HCT116 (cell line): ENCODE results near the gene ASXL2. TPM values are rescaled to one million over a fixed set of nuclear protein-coding genes. Genes with fewer than 3 reads are reported as not detected.

Experiments used
- ATAC-seq: fragments of 200-7000 bp; cut with Tn5 transposase; 2 replicates; pipeline ENCODE4 v1.9.1; 2020; ENCODE audit warnings: mild to moderate bottlenecking, moderate library complexity
- BruUV-seq: library from RNA; stranded (reverse); fragments of 400-500 nt; replicated peaks from 2 replicates; lab custom pipeline; 2021; lab: Mats Ljungman, UMichigan
- CTCF ChIA-PET: fragments of 300-600 bp; sonication (Branson Sonifier 250); formaldehyde crosslinking; loops from one replicate; lab custom pipeline; 2021; ENCODE audit warnings: antibody characterized with exemption; lab: Charles Lee
- POLR2A ChIA-PET: fragments of 300-600, 350-600 bp; sonication (Branson Sonifier 250); formaldehyde crosslinking; loops from one replicate; lab custom pipeline; 2021; ENCODE audit warnings: antibody characterized with exemption; lab: Charles Lee
- RAD21 ChIA-PET, 2 experiments: fragments of 300-600 bp; sonication (Branson Sonifier 250); formaldehyde crosslinking; loops; one replicate each; lab custom pipeline; 2023; ENCODE audit warnings: low total read pairs in 2 of 2; ENCODE audit not compliant: uncharacterized antibody in 2 of 2, unreplicated experiment in 2 of 2, low non-redundant PET in 1 of 2; lab: Charles Lee
- DNase-seq: peaks from one replicate; pipeline ENCODE4 v3.0.0-alpha.2; 2010; ENCODE audit warnings: low read depth, low spot score
- H2AFZ ChIP-seq: fragments of 200-600 bp; shearing (Covaris generic), sonication (generic); 2 replicates; pipeline ENCODE4 v1.6.1; 2017; ENCODE audit warnings: low read depth, mixed run types, mixed read lengths, antibody characterized with exemption, low read length; ENCODE audit not compliant: poor library complexity, severe bottlenecking
- H3K27ac ChIP-seq: 2 replicates; pipeline ENCODE4 v1.5.1; 2012; ENCODE audit warnings: low read depth, low read length
- H3K27me3 ChIP-seq: fragments of 200-600 bp; sonication (generic); 2 replicates; pipeline ENCODE4 v1.6.1; 2016; ENCODE audit warnings: mixed run types, low read length, mixed read lengths; ENCODE audit not compliant: insufficient read depth
- H3K36me3 ChIP-seq, 2 experiments: fragments of 200-500 bp in 1 of 2; fragments of 200-600 bp in 1 of 2; sonication (Bioruptor generic) in 1 of 2; sonication (generic) in 1 of 2; 2 replicates each; pipeline versions ENCODE4 v1.5.1 to v1.6.1; 2014 to 2016; ENCODE audit warnings: low read length in 2 of 2, inconsistent platforms in 1 of 2, mixed read lengths in 1 of 2, mixed run types in 1 of 2; ENCODE audit not compliant: insufficient read depth in 2 of 2, control insufficient read depth in 1 of 2
- H3K4me1 ChIP-seq, 2 experiments: fragments of 200-600 bp in 1 of 2; sonication (generic) in 1 of 2; 2 replicates each; pipeline versions ENCODE4 v1.5.1 to v1.6.1; 2012 to 2017; ENCODE audit warnings: low read length in 2 of 2, inconsistent platforms in 1 of 2, mild to moderate bottlenecking in 1 of 2, mixed read lengths in 1 of 2, mixed run types in 1 of 2, moderate library complexity in 1 of 2; ENCODE audit not compliant: insufficient read depth in 2 of 2, control insufficient read depth in 1 of 2
- H3K4me2 ChIP-seq: fragments of 200-600 bp; sonication (generic); 2 replicates; pipeline ENCODE4 v1.6.1; 2017; ENCODE audit warnings: mixed run types, low read length, mixed read lengths
- H3K4me3 ChIP-seq, 2 experiments: fragments of 200-600 bp in 1 of 2; sonication (generic) in 1 of 2; replicated peaks in 1 of 2; 2 replicates each; pipeline ENCODE4 v1.5.1; 2011 to 2016; ENCODE audit warnings: low read length in 2 of 2, control low read depth in 1 of 2, low read depth in 1 of 2, mild to moderate bottlenecking in 1 of 2, mixed read lengths in 1 of 2, mixed run types in 1 of 2
- H3K79me2 ChIP-seq: fragments of 200-600 bp; sonication (generic); 2 replicates; pipeline ENCODE4 v1.6.1; 2017; ENCODE audit warnings: mild to moderate bottlenecking, mixed run types, low read length, moderate library complexity, mixed read lengths; ENCODE audit not compliant: insufficient read depth
- H3K9ac ChIP-seq: fragments of 200-600 bp; sonication (generic); 2 replicates; pipeline ENCODE4 v1.6.1; 2016; ENCODE audit warnings: low read length, mixed read lengths
- H3K9me2 ChIP-seq: fragments of 200-600 bp; sonication (generic), shearing (Covaris generic); 2 replicates; pipeline ENCODE4 v1.6.1; 2017; ENCODE audit warnings: mixed run types, mild to moderate bottlenecking, moderate library complexity; ENCODE audit not compliant: insufficient read depth
- H3K9me3 ChIP-seq, 2 experiments: fragments of 200-500 bp in 1 of 2; fragments of 200-600 bp in 1 of 2; sonication (Bioruptor generic) in 1 of 2; sonication (generic) in 1 of 2; 2 replicates each; pipeline ENCODE4 v1.6.1; 2014 to 2017; ENCODE audit warnings: low read length in 2 of 2, mixed read lengths in 2 of 2, inconsistent platforms in 1 of 2, low read depth in 1 of 2, mild to moderate bottlenecking in 1 of 2, mixed run types in 1 of 2, moderate library complexity in 1 of 2; ENCODE audit not compliant: control insufficient read depth in 1 of 2, insufficient read depth in 1 of 2
- H4K20me1 ChIP-seq: fragments of 200-600 bp; sonication (generic), shearing (Covaris generic); 2 replicates; pipeline ENCODE4 v1.6.1; 2017; ENCODE audit warnings: mixed run types, mild to moderate bottlenecking, moderate library complexity; ENCODE audit not compliant: insufficient read depth
- ATF3 ChIP-seq: IDR thresholded peaks from 2 replicates; pipeline ENCODE4 v1.6.1; 2012
- CEBPB ChIP-seq: IDR thresholded peaks from 2 replicates; pipeline ENCODE4 v1.6.1; 2012; ENCODE audit warnings: low read depth
- CTCF ChIP-seq, 3 experiments: fragments of 200-600 bp in 1 of 3; sonication (generic) in 1 of 3; IDR thresholded peaks in 2 of 3; conservative IDR thresholded peaks in 1 of 3; 2 replicates each; pipeline ENCODE4 v1.5.1; 2012 to 2017; ENCODE audit warnings: low read depth in 2 of 3, low read length in 2 of 3, antibody characterized with exemption in 1 of 3, borderline replicate concordance in 1 of 3, control low read depth in 1 of 3, mild to moderate bottlenecking in 1 of 3, mixed read lengths in 1 of 3, mixed run types in 1 of 3, moderate library complexity in 1 of 3; ENCODE audit not compliant: insufficient read depth in 1 of 3
- EGR1 ChIP-seq: IDR thresholded peaks from 2 replicates; pipeline ENCODE4 v1.6.1; 2012; ENCODE audit warnings: low read depth
- EZH2 ChIP-seq: fragments of 200-600 bp; sonication (generic); IDR thresholded peaks from 2 replicates; pipeline ENCODE4 v1.6.1; 2017; ENCODE audit warnings: antibody characterized with exemption, mixed run types
- FOSL1 ChIP-seq: IDR thresholded peaks from 2 replicates; pipeline ENCODE4 v1.6.1; 2012; ENCODE audit warnings: low read depth
- JUND ChIP-seq: IDR thresholded peaks from 2 replicates; pipeline ENCODE4 v1.6.1; 2012
- MAX ChIP-seq: IDR thresholded peaks from 2 replicates; pipeline ENCODE4 v1.6.1; 2012
- SRF ChIP-seq: IDR thresholded peaks from 2 replicates; pipeline ENCODE4 v1.6.1; 2012; ENCODE audit warnings: low read depth
- ZNF274 ChIP-seq: fragments of 200-500 bp; sonication (Bioruptor generic); IDR thresholded peaks from 2 replicates; pipeline ENCODE4 v1.6.1; 2014; ENCODE audit warnings: mild to moderate bottlenecking, low read depth, low read length, inconsistent platforms
- intact Hi-C: fragments of 100-400 bp; cut with micrococcal nuclease; formaldehyde crosslinking; loops from 2 replicates; pipeline ENCODE4 v1.10.0; 2022
- total RNA-seq: library from RNA; stranded (reverse); gene quantifications from one replicate; pipeline ENCODE4 v1.2.1, GENCODE V29; 2021; ENCODE audit not compliant: unreplicated experiment

Gene ASXL2
- total RNA-seq, 1 experiment from 2014 or later: 29.2 TPM

GRCh38 chr2:25821225-25822056 is 56.8 kb downstream of the ASXL2 start:
- no TSS peak for BruUV-seq
- Histone ChIP-seq H3K4me3 (no peak overlapping the region), H3K9me2 (no peaks in the 10 kb centered on the region), H3K4me1 (no peaks in the 10 kb centered on the region), H3K27me3 (no peaks in the 10 kb centered on the region), H3K79me2 (no peaks in the 10 kb centered on the region), H2AFZ (no peak overlapping the region), H3K4me2 (no peak overlapping the region), H3K9me3 (no peaks in the 10 kb centered on the region), H3K36me3 (no peaks in the 10 kb centered on the region), H3K9ac (no peak overlapping the region), H3K27ac (no peak overlapping the region), H4K20me1 (peaks cover 4% of the 10 kb centered on the region; the same call in 1 of the 2 replicates)
- intact Hi-C loops: no loop called here
- ChIA-PET POLR2A (no interaction called here), CTCF (no interaction called here), RAD21 (no interaction called here)
- no peak for ATAC-seq
- TF ChIP-seq EGR1: no peak
- no peak for TF ChIP-seq JUND
- no peak for TF ChIP-seq MAX
- TF ChIP-seq CEBPB: peak; percentile 42; the same call in 1 of the 2 replicates
- TF ChIP-seq ATF3: no peak
- no peak for DNase-seq

GRCh38 chr2:25819597-25820039 is 58.7 kb downstream of the ASXL2 start:
- BruUV-seq: no TSS peak
- Histone ChIP-seq H3K4me2 (no peak overlapping the region), H3K4me1 (no peaks in the 10 kb centered on the region), H3K9me2 (no peaks in the 10 kb centered on the region), H3K4me3 (no peak overlapping the region), H3K9me3 (no peaks in the 10 kb centered on the region), H3K27ac (no peak overlapping the region), H2AFZ (no peak overlapping the region), H3K36me3 (no peaks in the 10 kb centered on the region), H3K27me3 (no peaks in the 10 kb centered on the region), H3K9ac (no peak overlapping the region), H3K79me2 (0 out of 2 replicates have a peak, but pooled peaks cover 4% of the 10 kb centered on the region), H4K20me1 (peaks cover 4% of the 10 kb centered on the region; the same call in 1 of the 2 replicates)
- TF ChIP-seq EZH2 (no peak), ZNF274 (no peak), FOSL1 (no peak), SRF (no peak), JUND (no peak), CTCF (IDR thresholded peaks at IDR 0.05 in 2 of 3, conservative IDR thresholded peaks at IDR 0.05 in 1 of 3; ENCODE audit: borderline replicate concordance in 1 of 3, insufficient read depth in 1 of 3, low read depth in 2 of 3, low read length in 2 of 3) (no peak)
- POLR2A ChIA-PET: no interaction called here
- RAD21 ChIA-PET: no interaction called here
- CTCF ChIA-PET: no interaction called here
- ATAC-seq: no peak
- DNase-seq: no peak
- intact Hi-C loops: no loop called here
